CD14-positive monocyte (primary cell): ENCODE data around the gene LMX1B. TPM values are rescaled to one million over a fixed set of nuclear protein-coding genes. Genes with fewer than 3 reads are reported as not detected.

ENCODE experiments used
- DNase-seq, 3 donors: peaks; one replicate each; pipeline ENCODE4 v3.0.0-alpha.2; 2011 to 2022
- H2AFZ ChIP-seq: 2 replicates; pipeline ENCODE4 v1.6.0; 2012; ENCODE audit warnings: mild to moderate bottlenecking, low read depth, low read length, inconsistent platforms; ENCODE audit not compliant: insufficient read depth, poor library complexity, severe bottlenecking
- H3K27ac ChIP-seq, 2 donors: 1 replicate in 1 of 2; 2 replicates in 1 of 2; pipeline ENCODE4 v1.5.1; 2012 to 2013; ENCODE audit warnings: low read length in 2 of 2, control low read depth in 1 of 2, inconsistent platforms in 1 of 2, low read depth in 1 of 2, mild to moderate bottlenecking in 1 of 2
- H3K27me3 ChIP-seq, 2 donors: one replicate each; pipeline versions ENCODE4 v1.6.0 to v1.6.1; 2011 to 2013; ENCODE audit warnings: low read length in 2 of 2; ENCODE audit not compliant: control insufficient read depth in 2 of 2, insufficient read depth in 2 of 2
- H3K36me3 ChIP-seq, 2 donors: replicated peaks in 1 of 2; 1 replicate in 1 of 2; 2 replicates in 1 of 2; pipeline versions ENCODE4 v1.5.1 to v1.6.1; 2012 to 2013; ENCODE audit warnings: low read length in 2 of 2, control low read depth in 1 of 2, inconsistent platforms in 1 of 2, mild to moderate bottlenecking in 1 of 2; ENCODE audit not compliant: insufficient read depth in 2 of 2, control insufficient read depth in 1 of 2
- H3K4me1 ChIP-seq, 2 donors: 1 replicate in 1 of 2; 2 replicates in 1 of 2; pipeline versions ENCODE4 v1.5.1 to v1.6.1; 2012 to 2013; ENCODE audit warnings: low read length in 2 of 2, control low read depth in 1 of 2, inconsistent platforms in 1 of 2, mild to moderate bottlenecking in 1 of 2, moderate library complexity in 1 of 2; ENCODE audit not compliant: insufficient read depth in 2 of 2, control insufficient read depth in 1 of 2
- H3K4me2 ChIP-seq: replicated peaks from 2 replicates; pipeline ENCODE3; 2012; ENCODE audit warnings: low read length, moderate library complexity, mild to moderate bottlenecking; ENCODE audit not compliant: poor library complexity, severe bottlenecking; ENCODE audit errors: extremely low read depth
- H3K4me3 ChIP-seq, 3 experiments: fragments of 200-600 bp in 1 of 3; sonication (generic) in 1 of 3; replicated peaks in 1 of 3; 1 replicate in 2 of 3; 2 replicates in 1 of 3; pipeline ENCODE4 v1.5.1; 2011 to 2013; ENCODE audit warnings: low read length in 3 of 3, mild to moderate bottlenecking in 3 of 3, control low read depth in 2 of 3, low read depth in 2 of 3, inconsistent platforms in 1 of 3, moderate library complexity in 1 of 3
- H3K79me2 ChIP-seq: 2 replicates; pipeline ENCODE4 v1.6.0; 2012; ENCODE audit warnings: mild to moderate bottlenecking, control low read depth, inconsistent platforms, low read length, moderate library complexity; ENCODE audit not compliant: insufficient read depth
- H3K9ac ChIP-seq: 2 replicates; pipeline ENCODE4 v1.6.0; 2017; ENCODE audit warnings: low read length, mild to moderate bottlenecking; ENCODE audit not compliant: insufficient read depth, poor library complexity, severe bottlenecking
- H3K9me3 ChIP-seq, 2 donors: replicated peaks in 1 of 2; 1 replicate in 1 of 2; 2 replicates in 1 of 2; pipeline versions ENCODE4 v1.5.1 to v1.6.1; 2012 to 2013; ENCODE audit warnings: low read length in 2 of 2, control low read depth in 1 of 2; ENCODE audit not compliant: control insufficient read depth in 1 of 2, insufficient read depth in 1 of 2
- H4K20me1 ChIP-seq: 2 replicates; pipeline ENCODE4 v1.6.0; 2012; ENCODE audit warnings: mild to moderate bottlenecking, low read length, control low read depth, moderate library complexity; ENCODE audit not compliant: insufficient read depth
- H3K27ac Mint-ChIP-seq, 7 donors: one replicate each; pipeline ENCODE4 v1.8.0; 2020; ENCODE audit warnings: mild to moderate bottlenecking in 7 of 7, mixed read lengths in 7 of 7, moderate library complexity in 6 of 7, inconsistent platforms in 2 of 7
- H3K27me3 Mint-ChIP-seq, 3 donors: one replicate each; pipeline ENCODE4 v1.8.0; 2021 to 2022; ENCODE audit warnings: low read depth in 3 of 3, mild to moderate bottlenecking in 3 of 3, mixed read lengths in 3 of 3, moderate library complexity in 3 of 3, inconsistent platforms in 1 of 3
- H3K36me3 Mint-ChIP-seq, 2 donors: one replicate each; pipeline ENCODE4 v1.8.0; 2020; ENCODE audit warnings: mixed read lengths in 2 of 2, inconsistent platforms in 1 of 2, mild to moderate bottlenecking in 1 of 2
- H3K4me1 Mint-ChIP-seq: one replicate; pipeline ENCODE4 v1.8.0; 2020; ENCODE audit warnings: mild to moderate bottlenecking, mixed read lengths
- H3K4me3 Mint-ChIP-seq, 2 donors: one replicate each; pipeline ENCODE4 v1.8.0; 2020; ENCODE audit warnings: mild to moderate bottlenecking in 2 of 2, mixed read lengths in 2 of 2, moderate library complexity in 1 of 2
- H3K9me3 Mint-ChIP-seq, 7 donors: one replicate each; pipeline ENCODE4 v1.8.0; 2020 to 2022; ENCODE audit warnings: mixed read lengths in 7 of 7, mild to moderate bottlenecking in 6 of 7, moderate library complexity in 6 of 7, inconsistent platforms in 2 of 7
- WGBS: methylation state at CpG from one replicate; pipeline ENCODE4 v1.1.5; 2013; ENCODE audit warnings: missing lambda C conversion rate; ENCODE audit not compliant: insufficient coverage; 5-methylcytosine and 5-hydroxymethylcytosine counted together
- intact Hi-C, 2 donors: fragments of 100-400 bp; cut with micrococcal nuclease; formaldehyde crosslinking; loops; one replicate each; pipeline versions ENCODE4 v1.15.0 to v1.15.1; 2023
- polyA plus RNA-seq, 3 donors: library from polyadenylated mRNA; depleted of rRNA in 1 of 3; unstranded in 2 of 3; stranded (reverse) in 1 of 3; fragments of 300-500 nt in 2 of 3; fragments of >200 nt in 1 of 3; fragmentation: Illumina TruSeq in 2 of 3; gene quantifications; 1 replicate in 2 of 3; 2 replicates in 1 of 3; pipeline ENCODE4 v1.2.3, GENCODE V29; 2012 to 2021
- TF ChIP-seq, protein P1 (sequence below): fragments of 200-600 bp; IDR thresholded peaks from one replicate; pipeline ENCODE4 v1.8.0; 2022; ENCODE audit warnings: antibody characterized with exemption, mild to moderate bottlenecking

Gene LMX1B
- polyA plus RNA-seq, 3 donors, result not detected

DNA sequence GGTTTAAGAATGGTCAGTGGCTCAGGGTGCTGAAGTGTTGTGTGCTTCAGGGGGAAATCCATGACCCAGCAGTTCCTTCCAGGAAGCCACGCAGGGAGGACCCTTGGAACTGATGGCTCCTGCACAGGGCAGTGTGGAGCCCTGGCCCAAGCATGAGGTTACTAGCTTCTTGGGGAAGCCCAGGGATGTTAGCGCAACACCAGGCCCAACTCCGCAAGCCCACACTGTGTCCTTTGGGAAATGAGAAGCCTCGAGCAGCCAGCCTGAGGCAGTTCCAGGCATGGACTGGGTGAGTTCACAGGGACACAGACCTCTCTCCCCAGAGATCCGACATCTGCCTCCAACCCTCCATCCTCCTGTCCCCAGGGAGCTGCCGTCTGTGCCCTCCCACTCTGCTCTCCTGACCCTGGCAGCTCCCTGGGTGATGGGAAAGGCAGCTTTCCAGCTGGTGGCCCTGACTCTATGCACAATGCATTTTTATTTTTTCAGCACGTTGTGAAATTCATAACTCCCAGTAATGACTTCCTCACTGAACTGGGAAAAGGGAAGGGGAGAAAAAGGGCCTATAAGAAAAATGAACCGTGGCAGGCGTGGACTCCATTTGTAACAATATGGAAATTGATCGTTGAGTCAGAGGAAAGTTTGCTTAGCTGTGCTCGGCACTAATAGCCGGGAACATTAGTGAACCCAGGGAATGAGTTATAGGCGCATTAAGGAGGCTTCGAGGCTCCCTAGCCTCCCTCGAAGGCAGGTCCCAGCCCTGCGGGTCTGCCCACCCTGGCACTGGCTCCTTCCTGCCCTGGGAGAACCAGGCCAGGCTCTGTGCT, 34.1 kb downstream of the LMX1B start:
- Histone ChIP-seq H3K36me3 (no peaks in the 10 kb centered on the region), H2AFZ (no peak overlapping the region), H3K79me2 (no peaks in the 10 kb centered on the region), H3K4me3 (no peak overlapping the region), H3K27me3 (peaks cover 13 to 80% of the 10 kb centered on the region in 2 donors), H3K27ac (no peak overlapping the region), H3K9me3 (no peaks in the 10 kb centered on the region), H3K9ac (no peak overlapping the region), H4K20me1 (no peaks in the 10 kb centered on the region), H3K4me2 (no peak overlapping the region), H3K4me1 (no peaks in the 10 kb centered on the region)
- TF ChIP-seq, protein P1, sequence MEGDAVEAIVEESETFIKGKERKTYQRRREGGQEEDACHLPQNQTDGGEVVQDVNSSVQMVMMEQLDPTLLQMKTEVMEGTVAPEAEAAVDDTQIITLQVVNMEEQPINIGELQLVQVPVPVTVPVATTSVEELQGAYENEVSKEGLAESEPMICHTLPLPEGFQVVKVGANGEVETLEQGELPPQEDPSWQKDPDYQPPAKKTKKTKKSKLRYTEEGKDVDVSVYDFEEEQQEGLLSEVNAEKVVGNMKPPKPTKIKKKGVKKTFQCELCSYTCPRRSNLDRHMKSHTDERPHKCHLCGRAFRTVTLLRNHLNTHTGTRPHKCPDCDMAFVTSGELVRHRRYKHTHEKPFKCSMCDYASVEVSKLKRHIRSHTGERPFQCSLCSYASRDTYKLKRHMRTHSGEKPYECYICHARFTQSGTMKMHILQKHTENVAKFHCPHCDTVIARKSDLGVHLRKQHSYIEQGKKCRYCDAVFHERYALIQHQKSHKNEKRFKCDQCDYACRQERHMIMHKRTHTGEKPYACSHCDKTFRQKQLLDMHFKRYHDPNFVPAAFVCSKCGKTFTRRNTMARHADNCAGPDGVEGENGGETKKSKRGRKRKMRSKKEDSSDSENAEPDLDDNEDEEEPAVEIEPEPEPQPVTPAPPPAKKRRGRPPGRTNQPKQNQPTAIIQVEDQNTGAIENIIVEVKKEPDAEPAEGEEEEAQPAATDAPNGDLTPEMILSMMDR, result no peak
- no peak for DNase-seq
- H3K9me3 Mint-ChIP-seq, result peaks cover 0 to 6% (median 0%) of the 10 kb centered on the region in 7 donors
- peaks cover 69 to 89% (median 74%) of the 10 kb centered on the region in 3 donors for H3K27me3 Mint-ChIP-seq
- peak overlapping the region in 1 of 2 donors; percentile 37 for H3K4me3 Mint-ChIP-seq
- H3K4me1 Mint-ChIP-seq, result no peaks in the 10 kb centered on the region
- intact Hi-C loops, result no loop called here
- no peak overlapping the region for H3K27ac Mint-ChIP-seq
- H3K36me3 Mint-ChIP-seq, result no peaks in the 10 kb centered on the region
- WGBS, result 80% methylated on average over 12 of the region's 16 CpGs

- H3K4me2 ChIP-seq, result no peak overlapping the region
- no peak for DNase-seq
- H3K27me3 Mint-ChIP-seq, result peaks cover 69 to 86% (median 70%) of the 10 kb centered on the region in 3 donors
- no peak overlapping the region for H3K9ac ChIP-seq
- no peak overlapping the region for H3K4me3 ChIP-seq
- H3K4me3 Mint-ChIP-seq, result peak overlapping the region in 1 of 2 donors; percentile 9
- H3K79me2 ChIP-seq, result no peaks in the 10 kb centered on the region
- H3K4me1 ChIP-seq, result no peaks in the 10 kb centered on the region
- TF ChIP-seq, protein P1, result no peak
- H3K9me3 ChIP-seq, result no peaks in the 10 kb centered on the region
- no peaks in the 10 kb centered on the region for H3K36me3 Mint-ChIP-seq
- no peaks in the 10 kb centered on the region for H3K36me3 ChIP-seq
- no peak overlapping the region for H3K27ac Mint-ChIP-seq
- WGBS, result 100% methylated on average over 2 of the region's 3 CpGs
- peaks cover 13 to 70% of the 10 kb centered on the region in 2 donors for H3K27me3 ChIP-seq
- H3K4me1 Mint-ChIP-seq, result no peaks in the 10 kb centered on the region
- no peaks in the 10 kb centered on the region for H4K20me1 ChIP-seq
- H3K27ac ChIP-seq, result no peak overlapping the region
- no peak overlapping the region for H2AFZ ChIP-seq
- H3K9me3 Mint-ChIP-seq, result peaks cover 0 to 6% (median 0%) of the 10 kb centered on the region in 7 donors
- intact Hi-C loops, result no loop called here
Observed at GRCh38 chr9:126649477-126649876, 35.7 kb downstream of the LMX1B start.
